GM19023 (cell line): Measurements from ENCODE around the gene KCNQ1.

Experiments used
- ATAC-seq: cut with Tn5 transposase; IDR thresholded peaks from one replicate; pipeline ENCODE4 v1.9.1; 2021; ENCODE audit warnings: mild to moderate bottlenecking, moderate library complexity; ENCODE audit not compliant: unreplicated experiment

Gene KCNQ1

DNA sequence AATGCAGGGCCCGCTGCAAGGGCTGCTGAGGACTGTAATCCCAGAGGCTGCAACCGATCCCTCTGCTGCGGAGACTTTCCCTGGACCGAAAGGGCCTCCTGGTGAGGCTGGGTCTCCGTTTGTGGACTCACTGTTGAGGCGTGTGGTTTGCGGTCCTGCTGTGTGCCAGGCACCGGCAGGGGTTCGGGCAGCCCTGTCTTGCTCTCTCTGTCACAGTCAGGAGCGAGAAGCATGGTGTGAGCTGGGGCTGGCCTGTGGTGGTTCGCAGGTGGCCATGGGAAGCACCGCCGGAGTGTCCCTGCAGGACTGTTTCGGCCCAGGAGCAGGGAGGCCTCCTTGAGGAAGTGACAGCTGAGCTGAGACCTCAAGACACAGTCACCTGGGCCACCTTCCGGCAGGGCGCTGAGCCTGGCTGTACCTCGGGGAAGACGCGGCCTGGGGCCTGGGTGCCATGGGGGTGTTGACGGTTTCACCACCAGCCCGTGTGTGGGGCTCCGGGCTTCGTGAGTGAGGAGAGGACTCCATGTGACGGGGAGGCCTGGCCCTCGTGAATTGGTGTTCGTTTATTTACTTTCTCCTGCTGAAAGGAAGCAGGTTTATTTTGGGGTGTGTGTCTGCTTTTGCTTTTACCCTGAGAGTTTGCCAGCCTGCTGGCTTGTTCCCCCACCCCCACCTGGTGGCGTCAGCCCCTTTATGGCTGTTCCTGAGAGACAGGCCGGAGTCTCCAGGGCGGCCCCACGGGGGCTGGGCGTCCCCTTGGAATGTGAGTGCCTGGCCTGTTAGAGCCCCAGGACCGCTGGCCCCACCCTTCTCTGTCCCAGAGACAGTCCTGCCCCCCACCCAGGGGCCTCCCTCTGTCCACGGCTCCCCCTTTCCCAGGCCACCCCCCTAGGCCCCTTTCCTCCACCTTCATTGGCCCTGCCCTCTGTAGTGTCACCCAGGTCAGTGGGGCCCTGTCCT, 132.5 kb downstream of the KCNQ1 start:
- ATAC-seq: no peak

DNA sequence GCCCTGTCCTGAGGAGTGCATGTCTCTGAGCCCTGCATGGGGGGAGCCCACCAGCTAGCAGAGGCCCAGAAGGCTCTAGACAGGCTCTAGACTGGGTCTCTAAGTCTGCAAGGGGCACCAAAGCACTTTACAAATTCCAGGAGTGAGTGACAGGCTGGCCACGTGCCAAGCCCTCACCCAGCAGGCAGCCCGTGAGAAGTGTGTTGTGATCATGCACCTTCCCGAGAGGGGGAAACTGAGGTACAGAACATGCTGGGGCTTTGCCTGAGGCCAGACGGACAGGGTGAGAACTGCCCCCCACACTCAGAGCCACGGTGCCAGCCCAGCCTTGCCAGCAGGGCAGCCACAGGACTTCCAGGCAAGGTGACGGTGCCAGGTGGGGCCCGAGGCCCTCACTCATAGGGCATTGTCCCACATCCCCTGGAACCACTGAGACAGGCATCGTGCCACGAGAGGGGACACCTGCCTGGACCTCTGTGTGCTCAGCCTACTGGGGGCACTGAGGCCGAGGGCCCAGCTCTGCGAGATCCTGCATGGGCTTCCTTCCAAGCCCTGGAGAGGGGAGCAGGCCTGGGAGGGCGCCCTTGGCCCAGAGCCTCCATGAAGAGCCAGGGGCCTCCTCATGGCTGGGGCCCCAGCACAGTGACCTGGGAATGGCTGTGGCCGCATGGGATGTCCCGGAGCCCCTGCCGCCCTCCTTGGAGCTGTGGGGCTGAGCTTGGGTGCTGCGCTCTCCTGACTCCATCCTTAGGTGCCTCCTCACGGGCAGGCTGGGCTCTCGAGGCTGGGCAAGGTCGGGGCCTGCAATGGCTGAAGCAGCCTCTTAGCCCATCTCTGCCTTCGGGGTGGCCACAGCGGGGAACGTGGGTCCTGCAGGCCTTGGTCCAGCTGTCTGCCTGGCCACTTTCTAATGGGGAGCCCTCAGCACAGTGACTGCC, 133.5 kb downstream of the KCNQ1 start:
- ATAC-seq: no peak

DNA sequence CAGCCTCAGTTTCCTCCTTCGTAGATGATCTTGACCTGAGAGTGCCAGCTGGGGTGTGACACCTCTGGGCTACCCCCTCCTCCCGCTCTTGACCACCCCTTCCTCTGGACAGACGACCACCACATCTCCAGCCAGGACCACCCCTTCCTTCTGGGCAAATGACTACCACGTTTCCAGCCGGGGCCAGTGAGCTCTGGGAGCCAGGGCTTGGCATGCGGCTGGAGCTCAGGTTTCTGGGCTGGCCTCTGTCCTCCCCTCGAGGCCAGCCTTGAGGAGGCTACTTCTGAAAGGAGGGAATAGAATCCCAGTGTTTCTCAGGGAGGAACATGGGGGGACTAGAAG, 134.1 kb downstream of the KCNQ1 start:
- ATAC-seq: no peak

DNA sequence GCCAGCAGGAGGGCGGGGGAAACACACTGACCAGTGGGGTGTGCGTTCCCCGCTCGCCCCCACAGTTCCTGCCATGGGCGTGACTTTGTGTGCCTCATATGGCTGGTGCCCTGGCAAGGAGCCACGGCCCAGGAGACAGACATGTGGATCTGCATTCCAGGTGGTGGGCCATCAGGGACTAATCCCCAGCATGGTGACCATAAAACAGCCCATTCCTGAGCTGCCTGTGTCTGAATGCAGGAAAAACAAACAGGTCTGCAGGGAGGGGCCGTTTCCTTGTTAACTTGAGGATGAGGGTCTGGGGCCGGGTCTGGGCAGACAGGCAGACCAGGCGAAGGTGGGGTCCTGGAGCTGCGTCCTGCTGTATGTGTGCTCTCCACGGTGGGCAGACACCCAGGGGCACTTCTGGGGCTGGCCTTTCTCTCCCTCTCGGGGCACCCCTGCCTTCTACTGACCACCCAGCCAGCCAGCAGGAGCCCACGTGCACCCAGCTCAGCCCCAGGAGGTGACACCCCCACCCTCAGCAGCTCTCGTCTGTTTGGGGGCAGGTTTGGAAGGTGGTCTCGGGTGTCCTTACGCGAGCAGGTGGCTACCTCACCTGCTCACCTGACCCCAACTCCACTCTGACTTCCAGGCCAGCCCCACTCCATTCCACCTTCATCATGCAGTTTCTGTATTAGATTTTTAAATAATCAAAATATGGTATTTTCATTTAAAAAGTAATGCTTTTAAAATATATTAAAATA, 134.7 kb downstream of the KCNQ1 start:
- ATAC-seq: no peak

DNA sequence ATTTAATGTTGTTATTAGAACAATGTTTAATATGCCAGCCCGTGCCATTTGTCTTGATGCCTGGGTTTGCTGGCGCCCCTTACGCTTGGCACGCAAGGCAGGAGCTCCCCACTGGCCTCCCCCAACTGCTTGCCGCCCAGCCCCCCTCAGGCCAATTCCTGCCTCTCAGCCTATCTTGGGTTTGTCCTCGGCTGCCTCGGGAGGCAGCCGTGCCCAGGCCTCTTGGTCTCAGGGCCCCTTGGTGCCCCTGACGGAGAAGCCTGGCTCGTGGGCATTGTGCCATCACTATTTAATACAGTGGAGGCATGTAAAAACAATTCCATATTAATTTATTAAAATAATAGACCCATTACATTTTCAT, 135.2 kb downstream of the KCNQ1 start:
- no peak for ATAC-seq

DNA sequence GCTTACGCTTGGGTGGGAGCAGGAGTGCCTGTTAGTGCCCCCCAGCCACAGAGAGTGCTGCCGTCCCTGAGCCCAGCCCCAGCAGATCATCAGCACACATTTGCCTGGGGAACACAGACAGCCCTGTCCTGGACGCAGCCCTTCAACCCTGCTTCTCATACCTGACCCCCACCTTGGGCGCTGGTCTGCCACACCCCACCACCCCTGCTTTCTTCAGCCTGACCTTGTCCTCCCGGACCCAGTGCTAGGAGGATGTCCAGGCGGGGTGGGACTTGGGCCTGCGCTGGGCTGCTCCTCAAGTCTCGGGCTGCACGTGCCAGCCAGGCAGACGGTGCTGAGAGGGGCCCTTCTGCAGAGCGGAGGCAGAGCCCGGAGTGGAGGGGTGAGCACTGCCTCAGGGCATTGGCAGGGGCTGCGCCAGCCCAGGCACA, 135.8 kb downstream of the KCNQ1 start:
- ATAC-seq: no peak

DNA sequence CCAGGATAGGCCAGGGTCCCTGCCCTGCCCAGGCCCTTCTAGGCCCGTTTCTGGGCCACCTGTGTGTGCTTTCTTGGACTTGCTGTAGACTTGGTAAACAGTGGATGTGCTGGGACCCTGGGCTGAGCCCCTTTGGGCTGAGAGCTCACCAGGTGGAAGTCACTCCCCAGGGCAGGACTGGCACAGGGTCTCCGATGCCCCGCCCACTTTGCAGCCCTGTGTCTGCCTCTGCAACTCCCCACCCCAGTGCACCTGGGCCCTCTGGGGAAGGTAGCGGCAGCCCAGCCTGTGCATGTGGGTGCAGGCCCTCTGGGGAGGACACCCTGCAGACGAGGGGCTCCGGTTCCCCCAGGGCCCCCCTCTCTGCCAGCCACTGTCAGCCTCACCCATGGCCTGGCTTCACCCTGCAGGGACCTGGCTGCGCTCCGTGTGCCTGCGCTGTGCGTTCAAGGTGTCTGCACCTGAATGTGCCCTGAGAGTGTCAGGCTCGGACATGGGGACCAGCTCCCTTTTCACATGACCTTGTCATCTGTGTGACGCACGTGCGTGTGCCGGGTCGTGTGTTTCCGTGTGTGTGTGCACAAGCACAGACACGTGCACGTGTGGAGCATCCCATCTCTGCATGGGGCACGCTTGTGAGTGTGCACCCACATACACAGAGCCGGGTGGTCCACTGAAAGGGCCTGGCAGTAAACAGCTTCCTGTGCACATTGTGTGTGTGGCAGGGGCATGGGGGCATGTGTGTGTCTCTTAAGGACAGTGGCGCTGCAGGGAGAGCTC, 136.5 kb downstream of the KCNQ1 start:
- no peak for ATAC-seq

GRCh38 chr11:2581931-2582350, 137.1 kb downstream of the KCNQ1 start:
- no peak for ATAC-seq

GRCh38 chr11:2582351-2582945, 137.6 kb downstream of the KCNQ1 start:
- ATAC-seq: no peak

- no peak for ATAC-seq
Measured at GRCh38 chr11:2582946-2583604, 138.3 kb downstream of the KCNQ1 start.

GRCh38 chr11:2583605-2583958, 138.8 kb downstream of the KCNQ1 start:
- ATAC-seq: no peak

- no peak for ATAC-seq
Measured at GRCh38 chr11:2584434-2584811, 139.6 kb downstream of the KCNQ1 start.

GRCh38 chr11:2584812-2585565, 140.2 kb downstream of the KCNQ1 start:
- ATAC-seq: no peak

- ATAC-seq: no peak
Measured at GRCh38 chr11:2585566-2586086, 140.8 kb downstream of the KCNQ1 start.

DNA sequence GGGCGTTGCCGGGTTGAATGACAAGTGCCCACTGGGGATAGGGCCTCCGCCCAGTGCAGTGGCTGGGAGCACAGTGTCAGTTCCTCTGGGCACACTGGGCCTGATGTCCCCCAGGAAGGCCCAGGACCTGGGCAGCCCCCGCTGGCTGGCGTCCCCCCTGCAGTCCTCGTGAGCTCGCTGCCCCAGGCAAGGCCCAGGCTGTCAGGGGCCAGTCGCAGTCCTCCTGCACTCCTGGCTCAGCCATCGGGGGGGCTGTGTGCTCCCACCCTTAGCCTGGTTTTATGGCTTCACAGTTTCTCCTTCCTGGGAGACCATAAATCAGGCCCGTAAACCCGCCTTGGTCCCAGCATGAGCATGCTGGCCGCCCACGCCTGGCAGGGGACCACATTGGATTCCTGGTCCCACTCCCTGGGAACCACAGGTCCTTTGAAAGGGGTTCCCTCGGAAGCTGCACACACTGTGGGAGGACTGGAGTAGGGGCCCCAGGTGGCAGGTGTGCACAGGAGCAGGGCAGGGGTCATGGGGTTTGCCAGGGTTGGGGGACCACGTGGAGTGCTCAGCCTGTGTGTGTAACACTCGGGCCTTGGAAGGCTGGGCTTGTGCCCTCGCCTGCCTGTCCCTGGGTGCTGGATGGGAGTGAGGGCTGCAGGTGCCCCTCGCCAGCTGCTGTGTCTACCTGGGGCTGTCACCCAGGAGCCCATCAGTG, 141.4 kb downstream of the KCNQ1 start:
- no peak for ATAC-seq

DNA sequence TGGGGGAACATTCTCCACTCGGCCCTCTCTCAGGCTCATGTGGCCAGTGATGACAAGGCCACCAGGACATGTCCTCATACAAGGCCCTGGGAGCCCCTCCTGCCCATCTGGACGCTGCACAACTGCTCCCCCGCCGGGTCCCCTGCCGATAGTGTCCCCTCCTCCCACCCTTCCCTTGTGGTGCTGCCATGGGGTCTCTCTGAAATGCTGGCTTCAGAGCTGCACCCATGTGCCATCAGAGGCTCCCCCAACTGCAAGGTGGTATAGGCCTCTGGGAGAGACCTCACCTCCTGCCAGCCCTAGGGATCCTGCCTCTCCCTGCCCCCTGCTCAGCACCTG, 142.0 kb downstream of the KCNQ1 start:
- no peak for ATAC-seq

DNA sequence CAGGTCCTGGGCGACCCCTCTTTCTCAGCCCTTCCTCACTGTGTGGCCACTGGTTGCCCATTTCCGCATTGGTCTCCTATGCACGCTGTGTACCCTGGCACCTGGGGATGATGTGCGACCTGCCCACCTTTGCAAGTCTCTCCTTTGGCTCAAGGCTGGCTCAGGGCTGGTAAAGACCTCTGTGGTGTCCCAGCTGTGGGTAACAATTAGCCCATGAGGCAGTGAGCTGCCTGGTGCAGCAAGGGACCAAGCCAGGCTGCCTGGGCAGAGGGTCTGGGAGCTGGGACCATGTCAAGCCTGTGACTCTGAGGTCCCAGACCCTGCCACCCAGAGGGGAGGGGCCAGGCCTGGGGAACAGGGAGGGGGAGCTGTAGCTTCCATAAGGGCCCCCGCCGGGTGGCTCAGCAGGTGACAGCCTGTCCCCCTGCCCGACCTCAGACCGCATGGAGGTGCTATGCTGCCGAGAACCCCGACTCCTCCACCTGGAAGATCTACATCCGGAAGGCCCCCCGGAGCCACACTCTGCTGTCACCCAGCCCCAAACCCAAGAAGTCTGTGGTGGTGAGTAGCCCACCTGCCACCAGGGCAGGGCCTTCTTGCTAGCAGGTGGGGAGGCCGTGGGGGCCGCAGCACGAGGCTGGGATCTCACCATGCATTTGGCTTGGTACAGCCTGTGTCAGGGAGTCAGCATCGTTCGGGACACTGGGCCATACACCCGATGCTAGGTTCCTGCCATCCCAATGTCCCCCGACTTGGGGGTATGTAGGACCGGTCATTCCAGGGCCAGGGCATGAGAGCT, 142.5 kb downstream of the KCNQ1 start:
- ATAC-seq: no peak
